Measurements from ENCODE around the gene CCDC38. TPM values are rescaled to one million over a fixed set of nuclear protein-coding genes. Genes with fewer than 3 reads are reported as not detected.

Gene CCDC38
- total RNA-seq, 1 donor from 2014 or later, result 0.13 TPM

DNA sequence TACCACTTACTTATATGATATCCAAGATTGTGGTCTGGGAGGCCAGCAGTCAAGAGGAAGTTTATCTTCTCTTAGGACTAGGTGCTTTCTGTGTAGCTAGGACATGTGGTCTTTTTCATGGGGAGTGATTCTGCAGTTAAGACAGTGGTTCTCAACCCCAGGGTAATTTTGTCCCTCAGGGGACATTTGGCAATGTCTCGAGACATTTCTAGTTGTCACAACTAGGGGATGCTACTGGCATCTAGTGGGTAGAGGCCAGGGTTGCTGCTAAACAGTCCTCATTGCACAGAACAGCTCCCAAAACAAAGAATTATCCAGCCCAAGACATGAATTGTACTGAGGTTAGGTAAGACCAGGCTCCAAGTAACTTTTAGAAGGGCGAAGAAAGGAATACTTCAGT, 20.7 kb upstream of the CCDC38 start:
- Histone ChIP-seq H3K9me3 (ENCODE audit: low read depth) (no peaks in the 10 kb centered on the region), H3F3A (ENCODE audit: low read depth) (no peaks in the 10 kb centered on the region), H3K9ac (no peak overlapping the region), H3K27ac (no peak overlapping the region), H4K20me1 (ENCODE audit: low read depth) (no peaks in the 10 kb centered on the region), H2AFZ (replicated peaks) (no peak overlapping the region), H3K36me3 (no peaks in the 10 kb centered on the region), H3K4me3 (no peak overlapping the region), H3K79me2 (ENCODE audit: low read depth) (no peaks in the 10 kb centered on the region), H3K4me2 (no peak overlapping the region), H3K4me1 (no peaks in the 10 kb centered on the region), H3K27me3 (no peaks in the 10 kb centered on the region)
- Mint-ChIP-seq H3K36me3 (no peaks in the 10 kb centered on the region), H3K27me3 (ENCODE audit: insufficient read depth, low read depth) (peaks cover 2% of the 10 kb centered on the region), H3K4me3 (no peak overlapping the region), H3K9me3 (no peaks in the 10 kb centered on the region), H3K4me1 (peaks cover 2% of the 10 kb centered on the region), H3K27ac (no peak overlapping the region)
- peak; percentile 54 for DNase-seq (ENCODE audit: low spot score)
- TF ChIP-seq, protein P1, sequence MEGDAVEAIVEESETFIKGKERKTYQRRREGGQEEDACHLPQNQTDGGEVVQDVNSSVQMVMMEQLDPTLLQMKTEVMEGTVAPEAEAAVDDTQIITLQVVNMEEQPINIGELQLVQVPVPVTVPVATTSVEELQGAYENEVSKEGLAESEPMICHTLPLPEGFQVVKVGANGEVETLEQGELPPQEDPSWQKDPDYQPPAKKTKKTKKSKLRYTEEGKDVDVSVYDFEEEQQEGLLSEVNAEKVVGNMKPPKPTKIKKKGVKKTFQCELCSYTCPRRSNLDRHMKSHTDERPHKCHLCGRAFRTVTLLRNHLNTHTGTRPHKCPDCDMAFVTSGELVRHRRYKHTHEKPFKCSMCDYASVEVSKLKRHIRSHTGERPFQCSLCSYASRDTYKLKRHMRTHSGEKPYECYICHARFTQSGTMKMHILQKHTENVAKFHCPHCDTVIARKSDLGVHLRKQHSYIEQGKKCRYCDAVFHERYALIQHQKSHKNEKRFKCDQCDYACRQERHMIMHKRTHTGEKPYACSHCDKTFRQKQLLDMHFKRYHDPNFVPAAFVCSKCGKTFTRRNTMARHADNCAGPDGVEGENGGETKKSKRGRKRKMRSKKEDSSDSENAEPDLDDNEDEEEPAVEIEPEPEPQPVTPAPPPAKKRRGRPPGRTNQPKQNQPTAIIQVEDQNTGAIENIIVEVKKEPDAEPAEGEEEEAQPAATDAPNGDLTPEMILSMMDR (IDR thresholded peaks at IDR 0.05), result peak; percentile 57
- no peak for TF ChIP-seq EZH2 (IDR thresholded peaks at IDR 0.05)
- TF ChIP-seq EZH2phosphoT487 (IDR thresholded peaks at IDR 0.05), result no peak

DNA sequence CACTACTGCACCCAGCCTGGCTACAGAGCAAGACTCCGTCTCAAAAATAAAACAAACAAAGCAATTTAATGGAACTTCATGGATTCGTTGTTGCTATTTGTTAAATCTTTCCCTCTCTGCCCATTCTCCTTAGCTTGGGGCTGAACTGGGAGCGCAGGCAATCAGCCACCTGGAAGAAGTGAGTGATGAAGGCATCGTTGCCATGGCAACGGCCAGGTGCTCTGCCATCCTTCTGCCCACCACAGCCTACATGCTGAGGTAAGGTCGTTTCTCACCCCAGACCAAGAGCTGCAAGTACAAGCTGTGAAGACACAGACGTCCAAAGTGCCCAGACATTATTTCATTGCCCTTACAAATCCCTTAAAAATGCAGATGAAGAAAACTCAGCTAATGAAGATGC, 19.8 kb upstream of the CCDC38 start:
- Mint-ChIP-seq H3K36me3 (no peaks in the 10 kb centered on the region), H3K4me3 (no peak overlapping the region), H3K4me1 (peaks cover 4% of the 10 kb centered on the region), H3K27me3 (ENCODE audit: insufficient read depth, low read depth) (peaks cover 2% of the 10 kb centered on the region), H3K9me3 (no peaks in the 10 kb centered on the region), H3K27ac (no peak overlapping the region)
- no peak overlapping the region for H3K27ac ChIP-seq
- no peaks in the 10 kb centered on the region for H3K9me3 ChIP-seq (ENCODE audit: low read depth)
- H4K20me1 ChIP-seq (ENCODE audit: low read depth), result no peaks in the 10 kb centered on the region
- H3F3A ChIP-seq (ENCODE audit: low read depth), result peaks cover 8% of the 10 kb centered on the region
- H3K4me1 ChIP-seq, result peaks cover 5% of the 10 kb centered on the region
- no peaks in the 10 kb centered on the region for H3K36me3 ChIP-seq
- no peak for DNase-seq (ENCODE audit: low spot score)
- TF ChIP-seq, protein P1 (IDR thresholded peaks at IDR 0.05), result no peak
- TF ChIP-seq EZH2phosphoT487 (IDR thresholded peaks at IDR 0.05) (no peak), EZH2 (IDR thresholded peaks at IDR 0.05) (no peak)
- H3K79me2 ChIP-seq (ENCODE audit: low read depth), result no peaks in the 10 kb centered on the region
- no peak overlapping the region for H3K4me2 ChIP-seq
- H2AFZ ChIP-seq (replicated peaks), result no peak overlapping the region
- H3K27me3 ChIP-seq, result no peaks in the 10 kb centered on the region
- no peak overlapping the region for H3K9ac ChIP-seq
- H3K4me3 ChIP-seq, result no peak overlapping the region

DNA sequence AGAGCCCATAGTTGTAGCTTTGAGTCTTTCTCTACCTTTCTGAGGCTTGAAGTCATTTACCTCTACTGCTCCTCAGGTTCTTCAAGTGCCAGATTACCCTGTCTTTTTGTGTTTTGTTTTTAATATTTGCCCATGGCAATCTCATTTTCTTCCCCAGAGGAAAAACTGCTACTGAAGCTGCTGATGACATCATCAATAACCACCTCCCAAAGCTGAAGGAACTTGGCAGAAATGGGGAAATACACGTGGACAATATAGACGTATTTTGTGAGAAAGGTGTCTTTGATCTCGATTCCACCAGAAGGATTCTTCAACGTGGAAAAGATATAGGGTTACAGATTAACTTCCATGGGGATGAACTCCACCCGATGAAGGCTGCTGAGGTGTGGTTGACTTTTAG, 17.8 kb upstream of the CCDC38 start:
- Histone ChIP-seq H3K4me1 (peaks cover 21% of the 10 kb centered on the region), H3K4me2 (no peak overlapping the region), H4K20me1 (ENCODE audit: low read depth) (no peaks in the 10 kb centered on the region), H3K27me3 (no peaks in the 10 kb centered on the region), H3K9me3 (ENCODE audit: low read depth) (no peaks in the 10 kb centered on the region), H2AFZ (replicated peaks) (no peak overlapping the region), H3F3A (ENCODE audit: low read depth) (peaks cover 28% of the 10 kb centered on the region), H3K36me3 (no peaks in the 10 kb centered on the region), H3K27ac (no peak overlapping the region), H3K79me2 (ENCODE audit: low read depth) (no peaks in the 10 kb centered on the region), H3K9ac (no peak overlapping the region), H3K4me3 (no peak overlapping the region)
- DNase-seq (ENCODE audit: low spot score), result no peak
- Mint-ChIP-seq H3K9me3 (peaks cover 2% of the 10 kb centered on the region), H3K4me3 (no peak overlapping the region), H3K36me3 (no peaks in the 10 kb centered on the region), H3K4me1 (peaks cover 19% of the 10 kb centered on the region), H3K27ac (no peak overlapping the region), H3K27me3 (ENCODE audit: insufficient read depth, low read depth) (peaks cover 2% of the 10 kb centered on the region)
- TF ChIP-seq, protein P1 (IDR thresholded peaks at IDR 0.05), result no peak
